Activated CD4-positive, alpha-beta memory T cell treated with anti-CD3 and anti-CD28 coated beads for 36 hours (primary cell): Measurements from ENCODE around the gene AMZ1. TPM values are rescaled to one million over a fixed set of nuclear protein-coding genes. Genes with fewer than 3 reads are reported as not detected.

Experiments
- CTCF ChIA-PET: fragments of 350-600 bp; sonication (Branson Sonifier 250); formaldehyde crosslinking; loops from one replicate; lab custom pipeline; 2021; ENCODE audit warnings: antibody characterized with exemption, inconsistent platforms; lab: Charles Lee
- POLR2A ChIA-PET: fragments of 350-600 bp; sonication (Branson Sonifier 250); formaldehyde crosslinking; loops from one replicate; lab custom pipeline; 2021; ENCODE audit warnings: antibody characterized with exemption; lab: Charles Lee
- DNase-seq: peaks from one replicate; pipeline ENCODE4 v3.0.0-alpha.2; 2020
- H3K27ac Mint-ChIP-seq: one replicate; pipeline ENCODE4 v1.8.0; 2021; ENCODE audit warnings: mixed read lengths
- H3K27me3 Mint-ChIP-seq: one replicate; pipeline ENCODE4 v1.8.0; 2021; ENCODE audit warnings: mixed read lengths
- H3K36me3 Mint-ChIP-seq: one replicate; pipeline ENCODE4 v1.8.0; 2021; ENCODE audit warnings: mixed read lengths
- H3K4me1 Mint-ChIP-seq: one replicate; pipeline ENCODE4 v1.8.0; 2021; ENCODE audit warnings: low read depth, mixed read lengths
- H3K4me3 Mint-ChIP-seq: one replicate; pipeline ENCODE4 v1.8.0; 2021; ENCODE audit warnings: mild to moderate bottlenecking, mixed read lengths
- H3K9me3 Mint-ChIP-seq: one replicate; pipeline ENCODE4 v1.8.0; 2021; ENCODE audit warnings: mixed read lengths
- intact Hi-C: fragments of 100-400 bp; cut with micrococcal nuclease; formaldehyde crosslinking; loops from one replicate; pipeline ENCODE4 v1.15.1; 2023
- total RNA-seq, 2 experiments: library from RNA; stranded (reverse); gene quantifications; one replicate each; pipeline ENCODE4 v1.2.3, GENCODE V29; 2021

The AMZ1 gene
- total RNA-seq, 2 experiments from 2014 or later, result 0.83 to 0.94 TPM

GRCh38 chr7:2655870-2656614, 32.0 kb upstream of the AMZ1 start:
- CTCF ChIA-PET, result interaction anchor here (1.1 kb wide), 1 partner anchor 25 kb away, joined by 3 read pairs; no protein-coding TSS in a partner anchor
- POLR2A ChIA-PET, result no interaction called here
- Mint-ChIP-seq H3K27me3 (no peaks in the 10 kb centered on the region), H3K4me3 (no peak overlapping the region), H3K27ac (no peak overlapping the region), H3K36me3 (no peaks in the 10 kb centered on the region), H3K9me3 (no peaks in the 10 kb centered on the region), H3K4me1 (no peaks in the 10 kb centered on the region)
- intact Hi-C loops, result no loop called here
- no peak for DNase-seq

DNA sequence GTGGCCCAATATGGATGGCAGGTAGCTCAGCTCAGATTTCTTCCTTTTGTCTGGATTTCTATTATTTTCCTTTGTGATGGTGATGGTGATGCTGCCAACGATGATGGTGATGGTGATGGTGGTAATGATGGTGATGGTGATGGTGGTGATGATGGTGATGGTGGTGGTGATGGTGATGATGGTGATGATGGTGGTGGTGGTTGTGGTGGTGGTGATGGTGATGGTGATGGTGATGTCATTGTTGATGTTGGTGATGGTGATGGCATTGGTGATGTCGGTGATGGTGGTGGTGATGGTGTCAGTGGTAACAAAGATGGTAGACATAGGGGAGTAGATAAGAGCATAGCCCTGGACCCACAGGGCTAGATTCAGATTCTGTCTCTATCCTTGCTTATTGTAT, 30.8 kb upstream of the AMZ1 start:
- POLR2A ChIA-PET, result no interaction called here
- H3K4me3 Mint-ChIP-seq, result no peak overlapping the region
- no peaks in the 10 kb centered on the region for H3K4me1 Mint-ChIP-seq
- intact Hi-C loops, result no loop called here
- CTCF ChIA-PET, result no interaction called here
- no peaks in the 10 kb centered on the region for H3K27me3 Mint-ChIP-seq
- no peaks in the 10 kb centered on the region for H3K9me3 Mint-ChIP-seq
- DNase-seq, result no peak
- no peaks in the 10 kb centered on the region for H3K36me3 Mint-ChIP-seq
- no peak overlapping the region for H3K27ac Mint-ChIP-seq

GRCh38 chr7:2657920-2658671, 29.9 kb upstream of the AMZ1 start:
- no peaks in the 10 kb centered on the region for H3K4me1 Mint-ChIP-seq
- H3K27ac Mint-ChIP-seq, result no peak overlapping the region
- no peaks in the 10 kb centered on the region for H3K27me3 Mint-ChIP-seq
- no peaks in the 10 kb centered on the region for H3K9me3 Mint-ChIP-seq
- CTCF ChIA-PET, result interaction anchor here (1.0 kb wide), 1 partner anchor 206 kb away, joined by 3 read pairs; no protein-coding TSS in a partner anchor
- intact Hi-C loops, result no loop called here
- DNase-seq, result no peak
- H3K4me3 Mint-ChIP-seq, result no peak overlapping the region
- H3K36me3 Mint-ChIP-seq, result no peaks in the 10 kb centered on the region
- POLR2A ChIA-PET, result no interaction called here

DNA sequence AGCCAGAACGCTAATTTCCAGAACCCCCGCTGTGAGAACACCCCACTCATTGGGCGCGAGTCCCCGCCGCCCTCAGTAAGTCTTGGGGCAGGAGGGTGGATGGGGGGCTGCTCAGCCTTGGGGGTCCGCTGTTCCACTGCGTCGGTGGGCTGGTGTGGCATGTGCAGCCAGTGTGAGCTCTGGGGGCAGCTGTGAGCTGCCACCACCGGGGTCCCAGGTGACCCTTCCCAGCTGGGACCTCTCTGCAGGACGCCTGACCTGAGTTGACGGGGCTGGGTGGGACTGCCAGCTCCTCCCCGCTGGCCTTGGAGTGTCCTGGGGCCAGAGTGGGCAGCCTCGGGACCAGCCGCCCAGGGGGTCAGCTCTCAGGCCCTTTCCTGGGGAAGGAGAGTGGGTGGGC, 29.1 kb upstream of the AMZ1 start:
- Mint-ChIP-seq H3K27me3 (no peaks in the 10 kb centered on the region), H3K27ac (no peak overlapping the region), H3K4me3 (no peak overlapping the region), H3K9me3 (no peaks in the 10 kb centered on the region), H3K4me1 (no peaks in the 10 kb centered on the region), H3K36me3 (no peaks in the 10 kb centered on the region)
- DNase-seq, result no peak
- ChIA-PET POLR2A (no interaction called here), CTCF (interaction anchor here (1.0 to 1.4 kb wide), 2 partner anchors 21 to 207 kb away, joined by 3 to 5 read pairs; no protein-coding TSS in a partner anchor)
- intact Hi-C loops, result no loop called here

- CTCF ChIA-PET, result interaction anchor here (1.4 kb wide), 1 partner anchor 20 kb away, joined by 5 read pairs; no protein-coding TSS in a partner anchor
These were observed 28.2 kb upstream of the AMZ1 start for GRCh38 chr7:2659556-2660358.

GRCh38 chr7:2660359-2661095, 27.5 kb upstream of the AMZ1 start:
- Mint-ChIP-seq H3K27me3 (peaks cover 1% of the 10 kb centered on the region), H3K27ac (no peak overlapping the region), H3K4me3 (no peak overlapping the region), H3K36me3 (no peaks in the 10 kb centered on the region), H3K9me3 (no peaks in the 10 kb centered on the region), H3K4me1 (no peaks in the 10 kb centered on the region)
- no peak for DNase-seq
- POLR2A ChIA-PET, result no interaction called here
- CTCF ChIA-PET, result no interaction called here
- intact Hi-C loops, result no loop called here

More at GRCh38 chr7:2659556-2660358, 28.2 kb upstream of the AMZ1 start:
- H3K27me3 Mint-ChIP-seq, result no peaks in the 10 kb centered on the region
- no peak overlapping the region for H3K27ac Mint-ChIP-seq
- DNase-seq, result no peak
- H3K9me3 Mint-ChIP-seq, result no peaks in the 10 kb centered on the region
- intact Hi-C loops, result no loop called here
- H3K36me3 Mint-ChIP-seq, result no peaks in the 10 kb centered on the region
- H3K4me1 Mint-ChIP-seq, result no peaks in the 10 kb centered on the region
- POLR2A ChIA-PET, result no interaction called here
- no peak overlapping the region for H3K4me3 Mint-ChIP-seq

DNA sequence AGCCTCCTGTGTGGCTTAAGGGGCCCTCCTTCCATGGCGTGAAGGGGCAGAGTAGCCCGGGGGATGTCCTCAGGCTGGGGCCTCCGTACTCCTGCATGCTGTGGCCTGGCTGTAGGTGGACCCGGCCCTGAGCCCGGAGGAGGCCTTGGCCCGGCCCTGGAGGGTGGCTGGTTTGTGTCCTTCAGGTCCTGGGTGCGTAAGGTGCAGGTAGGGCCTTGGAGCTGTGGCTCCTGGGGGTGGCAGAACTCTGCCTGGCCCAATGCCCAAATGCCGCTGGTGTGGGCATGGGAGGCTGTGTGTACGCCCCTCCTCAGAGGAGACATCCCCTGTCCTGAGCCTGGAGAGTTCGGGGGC, 26.9 kb upstream of the AMZ1 start:
- POLR2A ChIA-PET, result no interaction called here
- H3K27me3 Mint-ChIP-seq, result peaks cover 1% of the 10 kb centered on the region
- CTCF ChIA-PET, result no interaction called here

DNA sequence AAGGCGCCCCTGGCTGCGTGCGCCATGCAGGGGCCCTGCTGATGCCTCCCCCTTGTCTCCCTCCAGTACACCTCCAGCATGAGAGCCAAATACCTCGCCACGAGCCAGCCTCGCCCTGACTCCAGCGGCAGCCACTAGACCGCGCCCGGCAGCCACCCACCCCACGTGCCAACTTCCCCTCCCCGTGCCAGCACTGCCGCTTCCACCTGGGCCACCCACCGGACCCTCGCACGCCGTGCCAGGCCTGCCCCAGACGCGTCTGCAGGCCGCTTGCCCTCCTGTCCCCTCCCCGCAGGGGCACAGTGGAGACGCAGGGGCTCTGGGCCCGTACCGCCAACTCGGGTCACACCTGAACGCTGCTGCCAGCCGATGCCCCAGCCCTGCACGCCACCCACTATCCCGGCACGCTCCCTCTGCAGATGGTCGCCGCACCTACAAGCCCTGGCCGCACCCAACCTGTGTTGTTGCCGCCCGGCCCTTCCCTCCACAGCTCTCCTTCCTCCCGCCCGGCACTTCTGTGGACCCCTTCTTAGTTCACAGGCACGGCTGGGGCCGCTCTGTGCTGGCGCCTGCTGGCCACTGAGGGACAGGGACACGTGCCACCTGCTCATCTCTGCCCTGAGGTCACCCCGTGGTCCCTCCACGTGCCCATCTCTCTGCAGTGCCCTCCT, 26.3 kb upstream of the AMZ1 start:
- Mint-ChIP-seq H3K9me3 (no peaks in the 10 kb centered on the region), H3K27ac (no peak overlapping the region), H3K36me3 (no peaks in the 10 kb centered on the region), H3K4me3 (no peak overlapping the region), H3K27me3 (peaks cover 1% of the 10 kb centered on the region), H3K4me1 (no peaks in the 10 kb centered on the region)
- DNase-seq, result no peak
- CTCF ChIA-PET, result interaction anchor here (1.0 kb wide), 1 partner anchor 10 kb away, joined by 3 read pairs; no protein-coding TSS in a partner anchor
- POLR2A ChIA-PET, result no interaction called here
- intact Hi-C loops, result no loop called here

More for the DNA sequence above, 26.9 kb upstream of the AMZ1 start:
- Mint-ChIP-seq H3K27ac (no peak overlapping the region), H3K36me3 (no peaks in the 10 kb centered on the region), H3K9me3 (no peaks in the 10 kb centered on the region), H3K4me3 (no peak overlapping the region), H3K4me1 (no peaks in the 10 kb centered on the region)
- intact Hi-C loops, result no loop called here
- DNase-seq, result no peak

DNA sequence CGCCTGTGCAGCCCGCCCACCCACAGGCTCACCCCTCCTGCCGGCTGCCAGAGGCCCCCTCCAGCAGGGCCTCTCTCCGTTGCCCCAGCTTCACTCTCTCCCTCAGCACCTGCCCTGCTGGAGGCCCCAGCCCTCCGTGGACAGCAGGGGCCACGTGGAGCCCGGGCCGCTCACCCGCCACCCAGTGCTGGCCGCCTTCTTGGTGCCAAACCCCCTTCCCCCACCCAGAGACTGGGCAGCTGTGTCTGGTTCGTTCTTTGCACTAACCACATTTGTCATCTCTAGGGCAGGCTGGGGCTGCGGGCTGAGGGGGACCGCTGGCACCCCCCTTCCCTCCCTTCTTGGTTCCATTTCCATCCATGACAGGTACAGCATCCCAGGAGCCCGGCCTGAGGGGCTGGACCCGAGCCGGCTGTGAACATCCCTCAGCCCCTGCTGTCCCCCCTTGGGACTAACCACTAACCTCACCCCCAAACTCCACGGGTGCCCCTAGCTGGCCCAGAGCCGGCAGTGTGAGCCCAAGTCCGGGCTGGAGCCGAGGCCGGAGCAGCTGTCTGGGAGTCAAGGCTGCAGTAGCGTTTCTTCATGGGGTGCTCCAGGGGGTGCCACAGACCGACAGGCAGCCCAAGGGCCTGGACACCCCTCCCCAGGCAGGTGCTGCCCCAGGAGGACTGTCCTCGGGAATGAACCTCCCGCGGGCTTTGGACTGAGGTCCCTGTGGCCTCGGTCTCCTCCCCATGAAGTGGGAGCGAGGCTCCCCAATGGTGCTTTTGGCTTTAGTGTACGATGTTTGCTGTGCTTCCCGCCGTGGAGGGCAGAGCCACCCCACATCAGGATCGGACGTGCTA, 25.5 kb upstream of the AMZ1 start:
- no peaks in the 10 kb centered on the region for H3K4me1 Mint-ChIP-seq
- H3K4me3 Mint-ChIP-seq, result no peak overlapping the region
- peaks cover 4% of the 10 kb centered on the region for H3K27me3 Mint-ChIP-seq
- no peaks in the 10 kb centered on the region for H3K9me3 Mint-ChIP-seq
- ChIA-PET POLR2A (no interaction called here), CTCF (interaction anchor here (1.0 kb wide), 1 partner anchor 9 kb away, joined by 3 read pairs; no protein-coding TSS in a partner anchor)
- H3K27ac Mint-ChIP-seq, result no peak overlapping the region
- intact Hi-C loops, result no loop called here
- DNase-seq, result no peak
- H3K36me3 Mint-ChIP-seq, result no peaks in the 10 kb centered on the region

DNA sequence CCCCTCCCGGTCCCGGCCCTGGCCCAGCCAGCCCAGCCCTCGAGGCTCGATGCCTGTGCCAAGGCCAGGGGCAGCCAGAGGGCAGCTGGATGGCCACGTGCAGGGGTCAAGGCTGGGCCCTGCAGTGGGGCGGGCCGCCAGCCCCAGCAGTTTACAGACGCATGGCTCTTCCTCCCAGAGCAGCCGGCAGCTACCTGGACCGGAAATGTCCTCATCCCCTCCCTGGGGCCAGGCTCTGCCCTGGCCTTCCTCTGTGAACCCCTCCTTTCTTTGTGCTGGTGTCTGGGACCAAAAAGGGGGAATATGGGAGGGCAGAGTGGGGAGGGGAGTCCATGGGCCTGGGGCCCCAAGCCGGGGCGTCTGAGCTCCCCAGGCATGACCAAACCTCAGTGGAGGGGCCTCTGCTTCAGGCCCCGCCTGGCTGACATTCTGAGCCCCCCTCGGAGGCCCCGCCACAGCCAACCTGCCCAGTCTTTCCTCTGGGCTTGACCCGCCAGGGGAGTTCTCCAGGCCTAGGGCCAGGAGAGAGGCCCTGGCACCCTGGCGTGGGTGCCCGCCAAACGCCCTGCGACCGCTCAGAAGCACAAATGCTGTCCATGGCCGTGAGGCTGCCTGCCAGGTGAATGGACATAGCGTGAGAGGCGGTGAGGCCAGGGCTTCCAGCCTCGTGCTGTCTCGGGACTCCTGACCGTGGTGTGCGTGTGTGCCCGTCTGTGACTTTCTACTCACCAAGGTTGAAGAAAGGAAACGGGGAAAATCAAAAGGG, 24.7 kb upstream of the AMZ1 start:
- H3K36me3 Mint-ChIP-seq, result no peaks in the 10 kb centered on the region
- no peak overlapping the region for H3K4me3 Mint-ChIP-seq
- ChIA-PET CTCF (interaction anchor here (1.0 kb wide), 1 partner anchor 8 kb away, joined by 3 read pairs; no protein-coding TSS in a partner anchor), POLR2A (no interaction called here)
- peaks cover 6% of the 10 kb centered on the region for H3K27me3 Mint-ChIP-seq
- DNase-seq, result no peak
- intact Hi-C loops, result no loop called here
- H3K9me3 Mint-ChIP-seq, result no peaks in the 10 kb centered on the region
- H3K4me1 Mint-ChIP-seq, result no peaks in the 10 kb centered on the region
- no peak overlapping the region for H3K27ac Mint-ChIP-seq
